ENCODE data around the gene CX3CL1. TPM values are rescaled to one million over a fixed set of nuclear protein-coding genes. Genes with fewer than 3 reads are reported as not detected.

The CX3CL1 gene
- total and polyA plus RNA-seq, 2 of the 13 experiments (the other 11 are each of a cell fraction or from before 2014, with no cell fraction given) = 57.3 to 60.8 TPM

DNA sequence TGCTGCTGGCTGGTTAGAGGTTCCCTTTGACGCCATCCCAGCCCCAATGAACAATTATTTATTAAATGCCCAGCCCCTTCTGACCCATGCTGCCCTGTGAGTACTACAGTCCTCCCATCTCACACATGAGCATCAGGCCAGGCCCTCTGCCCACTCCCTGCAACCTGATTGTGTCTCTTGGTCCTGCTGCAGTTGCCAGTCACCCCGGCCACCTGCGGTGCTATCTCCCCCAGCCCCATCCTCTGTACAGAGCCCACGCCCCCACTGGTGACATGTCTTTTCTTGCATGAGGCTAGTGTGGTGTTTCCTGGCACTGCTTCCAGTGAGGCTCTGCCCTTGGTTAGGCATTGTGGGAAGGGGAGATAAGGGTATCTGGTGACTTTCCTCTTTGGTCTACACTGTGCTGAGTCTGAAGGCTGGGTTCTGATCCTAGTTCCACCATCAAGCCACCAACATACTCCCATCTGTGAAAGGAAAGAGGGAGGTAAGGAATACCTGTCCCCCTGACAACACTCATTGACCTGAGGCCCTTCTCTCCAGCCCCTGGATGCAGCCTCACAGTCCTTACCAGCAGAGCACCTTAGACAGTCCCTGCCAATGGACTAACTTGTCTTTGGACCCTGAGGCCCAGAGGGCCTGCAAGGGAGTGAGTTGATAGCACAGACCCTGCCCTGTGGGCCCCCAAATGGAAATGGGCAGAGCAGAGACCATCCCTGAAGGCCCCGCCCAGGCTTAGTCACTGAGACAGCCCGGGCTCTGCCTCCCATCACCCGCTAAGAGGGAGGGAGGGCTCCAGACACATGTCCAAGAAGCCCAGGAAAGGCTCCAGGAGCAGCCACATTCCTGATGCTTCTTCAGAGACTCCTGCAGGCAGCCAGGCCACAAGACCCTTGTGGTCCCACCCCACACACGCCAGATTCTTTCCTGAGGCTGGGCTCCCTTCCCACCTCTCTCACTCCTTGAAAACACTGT, 11.3 kb downstream of the CX3CL1 start (continued):
- no peak for TF ChIP-seq SKI (IDR thresholded peaks at IDR 0.05; ENCODE audit: partially characterized antibody)
- no peak for TF ChIP-seq ZNF207 (IDR thresholded peaks at IDR 0.05; ENCODE audit: borderline replicate concordance)

DNA sequence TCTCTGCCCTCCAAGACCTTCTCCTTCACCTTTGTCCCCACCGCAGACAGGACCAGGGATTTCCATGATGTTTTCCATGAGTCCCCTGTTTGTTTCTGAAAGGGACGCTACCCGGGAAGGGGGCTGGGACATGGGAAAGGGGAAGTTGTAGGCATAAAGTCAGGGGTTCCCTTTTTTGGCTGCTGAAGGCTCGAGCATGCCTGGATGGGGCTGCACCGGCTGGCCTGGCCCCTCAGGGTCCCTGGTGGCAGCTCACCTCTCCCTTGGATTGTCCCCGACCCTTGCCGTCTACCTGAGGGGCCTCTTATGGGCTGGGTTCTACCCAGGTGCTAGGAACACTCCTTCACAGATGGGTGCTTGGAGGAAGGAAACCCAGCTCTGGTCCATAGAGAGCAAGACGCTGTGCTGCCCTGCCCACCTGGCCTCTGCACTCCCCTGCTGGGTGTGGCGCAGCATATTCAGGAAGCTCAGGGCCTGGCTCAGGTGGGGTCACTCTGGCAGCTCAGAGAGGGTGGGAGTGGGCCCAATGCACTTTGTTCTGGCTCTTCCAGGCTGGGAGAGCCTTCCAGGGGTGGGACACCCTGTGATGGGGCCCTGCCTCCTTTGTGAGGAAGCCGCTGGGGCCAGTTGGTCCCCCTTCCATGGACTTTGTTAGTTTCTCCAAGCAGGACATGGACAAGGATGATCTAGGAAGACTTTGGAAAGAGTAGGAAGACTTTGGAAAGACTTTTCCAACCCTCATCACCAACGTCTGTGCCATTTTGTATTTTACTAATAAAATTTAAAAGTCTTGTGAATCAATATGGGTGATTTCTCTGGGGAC, 12.2 kb downstream of the CX3CL1 start:
- Histone ChIP-seq H3K79me2 (ENCODE audit: insufficient read depth, low read length) (no peaks in the 10 kb centered on the region), H2AFZ (ENCODE audit: low read length) (no peak overlapping the region), H3K4me2 (ENCODE audit: low read depth, low read length) (peak overlapping the region; percentile 43), H3K4me3 (replicated peaks in 1 of 3; ENCODE audit: insufficient read depth in 1 of 3, low read depth in 2 of 3, low read length in 3 of 3) (peak overlapping the region in 1 of 3 experiments; percentile 30; a peak in 1 of 6 replicates), H3K27ac (ENCODE audit: extremely low read length, insufficient read depth, low read length) (no peak overlapping the region), H3K9me3 (ENCODE audit: low read length) (no peaks in the 10 kb centered on the region), H4K20me1 (ENCODE audit: insufficient read depth, low read length) (no peaks in the 10 kb centered on the region), H3K4me1 (ENCODE audit: insufficient read depth, low read length) (peaks cover 56% of the 10 kb centered on the region), H3K27me3 (ENCODE audit: control insufficient read depth in 1 of 2, insufficient read depth in 2 of 2, low read length in 2 of 2) (no peaks in the 10 kb centered on the region), H3K9ac (ENCODE audit: insufficient read depth, low read depth, low read length) (no peak overlapping the region; the same call in 1 of the 2 replicates), H3K36me3 (replicated peaks in 1 of 2; ENCODE audit: control insufficient read depth in 1 of 2, insufficient read depth in 2 of 2, low read length in 2 of 2) (peaks cover 29 to 39% of the 10 kb centered on the region in 2 experiments)
- no peak for FAIRE-seq
- intact Hi-C loops (cut with micrococcal nuclease; ENCODE audit: unreplicated experiment) = no loop called here
- WGBS (ENCODE audit: low lambda C conversion rate) = 7% methylated on average over 5 of the region's 11 CpGs
- no peak for DNase-seq (ENCODE audit: low spot score)
- ATAC-seq = peak; percentile 46
- ChIA-PET CTCF (ENCODE audit: low intra/inter-chr PET ratio, low total read pairs) (no interaction called here), POLR2A (interaction anchor here (0.6 to 3.8 kb wide), 4 partner anchors 12 to 84 kb away, joined by 3 to 34 read pairs (median 11); partner anchors contain the start of gene CX3CL1)
- BruUV-seq (replicated peaks) = no TSS peak
- in situ Hi-C loops (cut with HindIII; ENCODE audit: extremely low pct_ligation_motif_present, low pct_unique_long_range_greater_than_20kb) = no loop called here
- TF ChIP-seq AGO2 (optimal IDR thresholded peaks at IDR 0.05; ENCODE audit: low read depth, low read length) = peak; percentile 99
- no peak; the same call in 1 of the 2 replicates for TF ChIP-seq ZNF891 (CRISPR knock-in tag; IDR thresholded peaks at IDR 0.05)
- no peak for TF ChIP-seq SP1 (IDR thresholded peaks at IDR 0.05)
- no peak for TF ChIP-seq SP1 (CRISPR knock-in tag; IDR thresholded peaks at IDR 0.05)
- TF ChIP-seq, protein P1, sequence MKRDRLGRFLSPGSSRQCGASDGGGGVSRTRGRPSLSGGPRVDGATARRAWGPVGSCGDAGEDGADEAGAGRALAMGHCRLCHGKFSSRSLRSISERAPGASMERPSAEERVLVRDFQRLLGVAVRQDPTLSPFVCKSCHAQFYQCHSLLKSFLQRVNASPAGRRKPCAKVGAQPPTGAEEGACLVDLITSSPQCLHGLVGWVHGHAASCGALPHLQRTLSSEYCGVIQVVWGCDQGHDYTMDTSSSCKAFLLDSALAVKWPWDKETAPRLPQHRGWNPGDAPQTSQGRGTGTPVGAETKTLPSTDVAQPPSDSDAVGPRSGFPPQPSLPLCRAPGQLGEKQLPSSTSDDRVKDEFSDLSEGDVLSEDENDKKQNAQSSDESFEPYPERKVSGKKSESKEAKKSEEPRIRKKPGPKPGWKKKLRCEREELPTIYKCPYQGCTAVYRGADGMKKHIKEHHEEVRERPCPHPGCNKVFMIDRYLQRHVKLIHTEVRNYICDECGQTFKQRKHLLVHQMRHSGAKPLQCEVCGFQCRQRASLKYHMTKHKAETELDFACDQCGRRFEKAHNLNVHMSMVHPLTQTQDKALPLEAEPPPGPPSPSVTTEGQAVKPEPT (CRISPR knock-in tag; IDR thresholded peaks at IDR 0.05; ENCODE audit: low read depth) = no peak
- TF ChIP-seq SP5 (CRISPR knock-in tag; IDR thresholded peaks at IDR 0.05; ENCODE audit: borderline replicate concordance, low read depth) = 0 out of 2 replicates have a peak, but pooled peaks have one; percentile 34
- no peak for TF ChIP-seq FOXA1 (IDR thresholded peaks at IDR 0.05)
- 0 out of 2 replicates have a peak, but pooled peaks have one; percentile 10 for TF ChIP-seq FOXA1 (CRISPR knock-in tag; IDR thresholded peaks at IDR 0.05)
- TF ChIP-seq SOX6 (IDR thresholded peaks at IDR 0.05) = no peak
- TF ChIP-seq SOX6 (CRISPR knock-in tag; IDR thresholded peaks at IDR 0.05) = peak; percentile 54; the same call in 1 of the 2 replicates
- TF ChIP-seq PPARG (CRISPR knock-in tag; conservative IDR thresholded peaks at IDR 0.05) = 0 out of 2 replicates have a peak, but pooled peaks have one; percentile 7
- peak; percentile 60; the same call in 1 of the 2 replicates for TF ChIP-seq ZNF44 (CRISPR knock-in tag; IDR thresholded peaks at IDR 0.05)
- TF ChIP-seq, protein P2, sequence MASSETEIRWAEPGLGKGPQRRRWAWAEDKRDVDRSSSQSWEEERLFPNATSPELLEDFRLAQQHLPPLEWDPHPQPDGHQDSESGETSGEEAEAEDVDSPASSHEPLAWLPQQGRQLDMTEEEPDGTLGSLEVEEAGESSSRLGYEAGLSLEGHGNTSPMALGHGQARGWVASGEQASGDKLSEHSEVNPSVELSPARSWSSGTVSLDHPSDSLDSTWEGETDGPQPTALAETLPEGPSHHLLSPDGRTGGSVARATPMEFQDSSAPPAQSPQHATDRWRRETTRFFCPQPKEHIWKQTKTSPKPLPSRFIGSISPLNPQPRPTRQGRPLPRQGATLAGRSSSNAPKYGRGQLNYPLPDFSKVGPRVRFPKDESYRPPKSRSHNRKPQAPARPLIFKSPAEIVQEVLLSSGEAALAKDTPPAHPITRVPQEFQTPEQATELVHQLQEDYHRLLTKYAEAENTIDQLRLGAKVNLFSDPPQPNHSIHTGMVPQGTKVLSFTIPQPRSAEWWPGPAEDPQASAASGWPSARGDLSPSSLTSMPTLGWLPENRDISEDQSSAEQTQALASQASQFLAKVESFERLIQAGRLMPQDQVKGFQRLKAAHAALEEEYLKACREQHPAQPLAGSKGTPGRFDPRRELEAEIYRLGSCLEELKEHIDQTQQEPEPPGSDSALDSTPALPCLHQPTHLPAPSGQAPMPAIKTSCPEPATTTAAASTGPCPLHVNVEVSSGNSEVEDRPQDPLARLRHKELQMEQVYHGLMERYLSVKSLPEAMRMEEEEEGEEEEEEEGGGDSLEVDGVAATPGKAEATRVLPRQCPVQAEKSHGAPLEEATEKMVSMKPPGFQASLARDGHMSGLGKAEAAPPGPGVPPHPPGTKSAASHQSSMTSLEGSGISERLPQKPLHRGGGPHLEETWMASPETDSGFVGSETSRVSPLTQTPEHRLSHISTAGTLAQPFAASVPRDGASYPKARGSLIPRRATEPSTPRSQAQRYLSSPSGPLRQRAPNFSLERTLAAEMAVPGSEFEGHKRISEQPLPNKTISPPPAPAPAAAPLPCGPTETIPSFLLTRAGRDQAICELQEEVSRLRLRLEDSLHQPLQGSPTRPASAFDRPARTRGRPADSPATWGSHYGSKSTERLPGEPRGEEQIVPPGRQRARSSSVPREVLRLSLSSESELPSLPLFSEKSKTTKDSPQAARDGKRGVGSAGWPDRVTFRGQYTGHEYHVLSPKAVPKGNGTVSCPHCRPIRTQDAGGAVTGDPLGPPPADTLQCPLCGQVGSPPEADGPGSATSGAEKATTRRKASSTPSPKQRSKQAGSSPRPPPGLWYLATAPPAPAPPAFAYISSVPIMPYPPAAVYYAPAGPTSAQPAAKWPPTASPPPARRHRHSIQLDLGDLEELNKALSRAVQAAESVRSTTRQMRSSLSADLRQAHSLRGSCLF (CRISPR knock-in tag; IDR thresholded peaks at IDR 0.05; ENCODE audit: borderline replicate concordance) = no peak

Measured in HepG2 (cell line).